Smooth muscle cell (in vitro differentiated cells): ENCODE data around the gene GLTPD2. TPM values are rescaled to one million over a fixed set of nuclear protein-coding genes. Genes with fewer than 3 reads are reported as not detected.
"Not testable (repeated sequence)": the region's sequence is repeated elsewhere in the genome, so short reads cannot be mapped to it uniquely, and the experiment has no call there.

ENCODE experiments used
- DNase-seq: peaks from one replicate; lab custom pipeline; 2025; ENCODE audit not compliant: unreplicated experiment; lab: John Stamatoyannopoulos, UW
- H2AFZ ChIP-seq: fragments of 200-600 bp; sonication (generic); 2 replicates; pipeline ENCODE4 v1.6.0; 2016; ENCODE audit warnings: antibody characterized with exemption, low read depth, mild to moderate bottlenecking
- H3F3A ChIP-seq: fragments of 200-600 bp; sonication (generic); 2 replicates; pipeline ENCODE4 v1.6.0; 2017; ENCODE audit warnings: antibody characterized with exemption, low read depth
- H3K27ac ChIP-seq: fragments of 200-600 bp; sonication (generic); 2 replicates; pipeline ENCODE4 v1.5.1; 2016; ENCODE audit warnings: low read depth, mild to moderate bottlenecking
- H3K27me3 ChIP-seq: fragments of 200-600 bp; sonication (generic); 2 replicates; pipeline ENCODE4 v1.6.1; 2016; ENCODE audit warnings: low read depth, mild to moderate bottlenecking
- H3K36me3 ChIP-seq: fragments of 200-600 bp; sonication (generic); 2 replicates; pipeline ENCODE4 v1.5.1; 2016; ENCODE audit warnings: low read depth
- H3K4me1 ChIP-seq: fragments of 200-600 bp; sonication (generic); 2 replicates; pipeline ENCODE4 v1.5.1; 2016; ENCODE audit warnings: low read depth
- H3K4me2 ChIP-seq: fragments of 200-600 bp; sonication (generic); 2 replicates; pipeline ENCODE4 v1.6.0; 2016; ENCODE audit warnings: mild to moderate bottlenecking
- H3K4me3 ChIP-seq: fragments of 200-600 bp; sonication (generic); 2 replicates; pipeline ENCODE4 v1.5.1; 2016; ENCODE audit warnings: mild to moderate bottlenecking
- H3K79me2 ChIP-seq: fragments of 200-600 bp; sonication (generic); 2 replicates; pipeline ENCODE4 v1.6.0; 2016; ENCODE audit warnings: low read depth, mild to moderate bottlenecking
- H3K9ac ChIP-seq: fragments of 200-600 bp; sonication (generic); 2 replicates; pipeline ENCODE4 v1.6.0; 2016; ENCODE audit warnings: low read depth
- H3K9me3 ChIP-seq: fragments of 200-600 bp; sonication (generic); replicated peaks from 2 replicates; pipeline ENCODE4 v1.5.1; 2016; ENCODE audit warnings: low read depth
- H4K20me1 ChIP-seq: fragments of 200-600 bp; sonication (generic); 2 replicates; pipeline ENCODE4 v1.6.0; 2016; ENCODE audit warnings: low read depth
- CTCF ChIP-seq: fragments of 200-600 bp; sonication (generic); IDR thresholded peaks from 2 replicates; pipeline ENCODE4 v1.5.1; 2017; ENCODE audit warnings: borderline replicate concordance, mild to moderate bottlenecking, antibody characterized with exemption; ENCODE audit not compliant: insufficient read depth, poor library complexity, severe bottlenecking
- WGBS: methylation state at CpG from one replicate; pipeline ENCODE4 v1.1.7; 2016; ENCODE audit warnings: low lambda C conversion rate; 5-methylcytosine and 5-hydroxymethylcytosine counted together
- polyA plus RNA-seq: library from polyadenylated mRNA; unstranded; fragments of >200 nt; fragmentation: Nextera tagmentation; extraction: Ambion mirVana; gene quantifications from 2 replicates; pipeline ENCODE4 v1.2.1, GENCODE V29; 2016
- total RNA-seq: library from RNA; depleted of rRNA; stranded (reverse); fragments of >200 nt; gene quantifications from 2 replicates; pipeline ENCODE4 v1.2.3, GENCODE V29; 2014

GLTPD2 gene
- total and polyA plus RNA-seq, 2 experiments from 2014 or later: 0.89 TPM; not detected in 1

DNA sequence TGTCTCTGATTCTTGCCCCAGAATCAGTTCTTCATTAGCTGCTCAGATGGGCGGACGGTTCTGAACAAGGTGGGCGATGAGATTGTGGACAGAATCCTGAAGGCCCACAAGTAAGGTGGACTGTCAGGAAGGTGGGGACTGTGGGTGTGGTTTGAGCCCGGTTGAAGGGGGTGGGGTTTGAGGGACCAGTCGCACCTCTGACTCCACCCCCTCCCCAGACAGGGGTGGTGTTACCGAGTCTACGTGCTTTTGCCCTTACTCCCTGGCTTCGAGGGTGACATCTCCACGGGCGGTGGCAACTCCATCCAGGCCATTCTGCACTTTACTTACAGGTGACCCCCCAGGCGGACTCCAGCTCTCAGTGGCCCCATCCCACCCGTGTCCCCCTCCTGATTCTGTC lies 29.5 kb downstream of the GLTPD2 start:
- Histone ChIP-seq H3K9ac (no peak overlapping the region), H3K36me3 (no peaks in the 10 kb centered on the region), H3K79me2 (no peaks in the 10 kb centered on the region), H3F3A (no peaks in the 10 kb centered on the region), H3K27me3 (no peaks in the 10 kb centered on the region), H3K27ac (no peak overlapping the region), H3K4me3 (no peak overlapping the region), H4K20me1 (no peaks in the 10 kb centered on the region), H3K4me1 (no peaks in the 10 kb centered on the region), H3K4me2 (no peak overlapping the region), H2AFZ (no peak overlapping the region), H3K9me3 (no peaks in the 10 kb centered on the region)
- DNase-seq: no peak
- WGBS: 87% methylated on average over 11 of the region's 12 CpGs
- TF ChIP-seq CTCF: no peak

DNA sequence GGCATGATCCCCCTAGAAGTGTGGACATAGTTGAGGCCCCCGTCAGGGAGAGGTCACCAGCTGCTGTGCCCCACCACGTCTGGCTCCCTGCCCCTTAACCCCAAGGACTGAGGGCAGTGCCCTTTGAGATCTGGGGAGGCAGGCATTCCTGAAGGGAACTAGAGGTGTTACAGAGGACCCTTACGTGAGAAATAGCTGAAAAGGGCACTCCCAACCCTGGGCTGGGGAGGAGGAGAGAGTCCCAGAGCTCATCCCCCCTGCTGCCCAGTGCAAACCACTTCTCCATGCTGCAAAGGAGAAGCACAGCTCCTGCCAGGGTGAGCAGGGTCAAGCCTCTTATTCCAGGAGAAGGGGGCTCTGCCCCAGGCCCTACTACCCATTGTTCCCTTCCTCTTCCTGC lies 34.1 kb downstream of the GLTPD2 start:
- Histone ChIP-seq H3K9ac (no peak overlapping the region), H2AFZ (no peak overlapping the region), H3K36me3 (no peaks in the 10 kb centered on the region), H3F3A (no peaks in the 10 kb centered on the region), H3K4me1 (no peaks in the 10 kb centered on the region), H4K20me1 (no peaks in the 10 kb centered on the region), H3K4me2 (no peak overlapping the region), H3K27me3 (no peaks in the 10 kb centered on the region), H3K27ac (no peak overlapping the region), H3K79me2 (no peaks in the 10 kb centered on the region), H3K4me3 (no peak overlapping the region), H3K9me3 (no peaks in the 10 kb centered on the region)
- DNase-seq: no peak
- no peak for TF ChIP-seq CTCF
- WGBS: 91% methylated on average over 3 of the region's 3 CpGs

GRCh38 chr17:4823373-4824089 lies 34.8 kb downstream of the GLTPD2 start:
- Histone ChIP-seq H3K36me3 (no peaks in the 10 kb centered on the region), H3K27me3 (no peaks in the 10 kb centered on the region), H2AFZ (no peak overlapping the region), H3K9me3 (no peaks in the 10 kb centered on the region), H3K4me1 (no peaks in the 10 kb centered on the region), H3K4me2 (no peak overlapping the region), H4K20me1 (no peaks in the 10 kb centered on the region), H3K79me2 (no peaks in the 10 kb centered on the region), H3F3A (no peaks in the 10 kb centered on the region), H3K27ac (no peak overlapping the region), H3K4me3 (no peak overlapping the region), H3K9ac (no peak overlapping the region)
- 92% methylated on average over 12 of the region's 12 CpGs for WGBS
- TF ChIP-seq CTCF: no peak
- no peak for DNase-seq

GRCh38 chr17:4827399-4827798 lies 38.6 kb downstream of the GLTPD2 start:
- H3K36me3 ChIP-seq: no peaks in the 10 kb centered on the region
- no peak overlapping the region for H2AFZ ChIP-seq
- no peak overlapping the region for H3K4me3 ChIP-seq
- 79% methylated on average over 8 of the region's 8 CpGs for WGBS
- no peaks in the 10 kb centered on the region for H3K27me3 ChIP-seq
- no peak overlapping the region for H3K9ac ChIP-seq
- TF ChIP-seq CTCF: no peak
- H4K20me1 ChIP-seq: no peaks in the 10 kb centered on the region
- no peaks in the 10 kb centered on the region for H3K4me1 ChIP-seq
- peaks cover 4% of the 10 kb centered on the region for H3F3A ChIP-seq
- H3K79me2 ChIP-seq: no peaks in the 10 kb centered on the region
- no peaks in the 10 kb centered on the region for H3K9me3 ChIP-seq
- H3K4me2 ChIP-seq: no peak overlapping the region
- DNase-seq: no peak
- no peak overlapping the region for H3K27ac ChIP-seq

- peak overlapping the region; percentile 90 for H3K4me3 ChIP-seq
- not testable (repeated sequence) for H2AFZ ChIP-seq
- WGBS: 0% methylated on average over 12 of the region's 17 CpGs
These were observed 44.0 kb downstream of the GLTPD2 start for GRCh38 chr17:4832829-4833177.

More at GRCh38 chr17:4832829-4833177, 44.0 kb downstream of the GLTPD2 start:
- H3K9me3 ChIP-seq, H3K27me3 ChIP-seq, H3K4me1 ChIP-seq, H3K36me3 ChIP-seq, DNase-seq: not testable (repeated sequence)
- Histone ChIP-seq H3K9ac (peak overlapping the region; percentile 88), H3K4me2 (peak overlapping the region; percentile 96), H3F3A (peaks cover 15% of the 10 kb centered on the region), H3K27ac (peak overlapping the region; percentile 87), H3K79me2 (peaks cover 43% of the 10 kb centered on the region), H4K20me1 (peaks cover 39% of the 10 kb centered on the region)
